Measurements from ENCODE around the gene LUC7L3. TPM values are rescaled to one million over a fixed set of nuclear protein-coding genes. Genes with fewer than 3 reads are reported as not detected.

LUC7L3 gene
- 117 and 209 TPM in 2 replicates for polyA plus RNA-seq (2011; rRNA removed)
- polyA plus RNA-seq (2012; cell fraction: cytosol; rRNA removed) = 49.5 and 58.7 TPM in 2 replicates
- polyA plus RNA-seq (2012; cell fraction: nucleus; rRNA removed) = 125 and 135 TPM in 2 replicates
- 165 to 211 TPM (median 207 TPM) in 3 replicates for polyA plus RNA-seq (2017; fragmentation: RNase III; extraction: RNeasy Plus Mini Kit Qiagen cat#74134 plus additional on column Dnase treatment)
- 15.6 and 16.2 TPM in 2 replicates for polyA minus RNA-seq (2011; rRNA and poly(A)+ RNA removed)

DNA sequence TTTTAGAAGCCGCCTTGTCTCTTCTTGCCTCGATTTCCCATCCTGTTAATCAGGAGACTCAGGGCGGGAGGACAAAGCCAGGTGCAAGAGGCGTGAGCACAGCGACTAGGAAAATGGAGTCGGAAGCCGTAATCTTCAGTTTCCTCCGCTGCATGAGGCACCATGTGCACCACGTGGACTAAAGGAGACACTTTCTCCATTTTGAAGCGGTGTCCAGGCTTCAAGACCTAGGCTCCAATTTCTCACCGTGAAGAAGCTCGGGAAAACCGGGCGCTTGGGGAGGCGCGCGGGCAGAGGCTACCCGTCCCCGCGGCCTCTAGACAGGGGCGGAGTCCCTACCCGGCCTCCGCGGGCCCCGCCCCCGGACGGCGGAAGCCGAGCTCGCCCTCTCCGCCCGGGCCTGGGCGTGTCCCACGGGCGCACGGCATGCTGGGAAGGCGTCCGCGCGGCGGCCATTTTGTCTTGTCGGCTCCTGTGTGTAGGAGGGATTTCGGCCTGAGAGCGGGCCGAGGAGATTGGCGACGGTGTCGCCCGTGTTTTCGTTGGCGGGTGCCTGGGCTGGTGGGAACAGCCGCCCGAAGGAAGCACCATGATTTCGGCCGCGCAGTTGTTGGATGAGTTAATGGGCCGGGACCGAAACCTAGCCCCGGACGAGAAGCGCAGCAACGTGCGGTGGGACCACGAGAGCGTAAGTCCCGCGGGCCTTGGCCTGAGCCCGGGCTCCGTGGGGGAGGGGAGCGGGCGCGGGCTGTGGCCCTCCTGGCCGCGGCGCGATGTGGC lies at the start of gene LUC7L3:
LUC7L3 (plus strand) TSS at position 460 of the 780 bp plus-strand sequence; CDS start at position 590, 130 bp downstream.
- no peak for FAIRE-seq
- POLR2A ChIA-PET = interaction anchor here (0.6 to 1.4 kb wide), 31 partner anchors 9 to 434 kb away, joined by 3 to 23 read pairs (median 4); partner anchors contain the start of genes ANKRD40, CACNA1G, NME1 and SPATA20
- TF ChIP-seq FOSL2 (IDR thresholded peaks at IDR 0.05) (no peak), FOSL2 (CRISPR knock-in tag; IDR thresholded peaks at IDR 0.05) (peak; percentile 17), CTCF (IDR thresholded peaks at IDR 0.05) (no peak), HOXB13 (CRISPR knock-in tag; IDR thresholded peaks at IDR 0.05; ENCODE audit: low read depth) (peak; percentile 98), FOXS1 (CRISPR knock-in tag; IDR thresholded peaks at IDR 0.05) (peak; percentile 84; the same call in 1 of the 2 replicates), ZFP36 (IDR thresholded peaks at IDR 0.05; ENCODE audit: borderline replicate concordance, partially characterized antibody) (no peak), HOXB5 (CRISPR knock-in tag; IDR thresholded peaks at IDR 0.05) (peak; percentile 93), PHF8 (IDR thresholded peaks at IDR 0.05; ENCODE audit: borderline replicate concordance, low read depth) (peak; percentile 96), SREBF2 (IDR thresholded peaks at IDR 0.05) (no peak), ESRRA (IDR thresholded peaks at IDR 0.05; ENCODE audit: borderline replicate concordance, low read length) (no peak), SMC3 (IDR thresholded peaks at IDR 0.05) (0 out of 3 replicates have a peak, but pooled peaks have one; percentile 23), BHLHE40 (IDR thresholded peaks at IDR 0.05; ENCODE audit: low read depth, low read length) (no peak), RCOR1 (IDR thresholded peaks at IDR 0.05; ENCODE audit: low read depth, low read length) (0 out of 2 replicates have a peak, but pooled peaks have one; percentile 49), GATA3 (IDR thresholded peaks at IDR 0.05; ENCODE audit: borderline replicate concordance) (peak; percentile 3; the same call in 1 of the 2 replicates), POLR2A (IDR thresholded peaks at IDR 0.05; ENCODE audit: low read length) (peak; percentile 80), MAFK (IDR thresholded peaks at IDR 0.05; ENCODE audit: partially characterized antibody) (peak; percentile 35), USF2 (IDR thresholded peaks at IDR 0.05) (peak; percentile 73), EP300 (IDR thresholded peaks at IDR 0.05) (no peak), ZSCAN20 (CRISPR knock-in tag; IDR thresholded peaks at IDR 0.05) (peak; percentile 32), RFX5 (IDR thresholded peaks at IDR 0.05) (peak; percentile 21; the same call in 1 of the 2 replicates), KDM5A (IDR thresholded peaks at IDR 0.05) (no peak), HOXA7 (CRISPR knock-in tag; IDR thresholded peaks at IDR 0.05) (peak; percentile 89; the same call in 1 of the 2 replicates), ZNF302 (CRISPR knock-in tag; IDR thresholded peaks at IDR 0.05) (peak; percentile 65; the same call in 1 of the 2 replicates), CHD2 (IDR thresholded peaks at IDR 0.05; ENCODE audit: low read length, partially characterized antibody) (peak; percentile 74), BCL3 (IDR thresholded peaks at IDR 0.05) (peak; percentile 95), MYC (IDR thresholded peaks at IDR 0.05; ENCODE audit: borderline replicate concordance, low read length) (peak; percentile 95)
- TF ChIP-seq, protein P1, sequence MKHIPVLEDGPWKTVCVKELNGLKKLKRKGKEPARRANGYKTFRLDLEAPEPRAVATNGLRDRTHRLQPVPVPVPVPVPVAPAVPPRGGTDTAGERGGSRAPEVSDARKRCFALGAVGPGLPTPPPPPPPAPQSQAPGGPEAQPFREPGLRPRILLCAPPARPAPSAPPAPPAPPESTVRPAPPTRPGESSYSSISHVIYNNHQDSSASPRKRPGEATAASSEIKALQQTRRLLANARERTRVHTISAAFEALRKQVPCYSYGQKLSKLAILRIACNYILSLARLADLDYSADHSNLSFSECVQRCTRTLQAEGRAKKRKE (CRISPR knock-in tag; IDR thresholded peaks at IDR 0.05; ENCODE audit: low read depth) = peak; percentile 97
- TF ChIP-seq, protein P2, sequence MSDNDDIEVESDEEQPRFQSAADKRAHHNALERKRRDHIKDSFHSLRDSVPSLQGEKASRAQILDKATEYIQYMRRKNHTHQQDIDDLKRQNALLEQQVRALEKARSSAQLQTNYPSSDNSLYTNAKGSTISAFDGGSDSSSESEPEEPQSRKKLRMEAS (IDR thresholded peaks at IDR 0.05) = peak; percentile 95
- TF ChIP-seq, protein P3, sequence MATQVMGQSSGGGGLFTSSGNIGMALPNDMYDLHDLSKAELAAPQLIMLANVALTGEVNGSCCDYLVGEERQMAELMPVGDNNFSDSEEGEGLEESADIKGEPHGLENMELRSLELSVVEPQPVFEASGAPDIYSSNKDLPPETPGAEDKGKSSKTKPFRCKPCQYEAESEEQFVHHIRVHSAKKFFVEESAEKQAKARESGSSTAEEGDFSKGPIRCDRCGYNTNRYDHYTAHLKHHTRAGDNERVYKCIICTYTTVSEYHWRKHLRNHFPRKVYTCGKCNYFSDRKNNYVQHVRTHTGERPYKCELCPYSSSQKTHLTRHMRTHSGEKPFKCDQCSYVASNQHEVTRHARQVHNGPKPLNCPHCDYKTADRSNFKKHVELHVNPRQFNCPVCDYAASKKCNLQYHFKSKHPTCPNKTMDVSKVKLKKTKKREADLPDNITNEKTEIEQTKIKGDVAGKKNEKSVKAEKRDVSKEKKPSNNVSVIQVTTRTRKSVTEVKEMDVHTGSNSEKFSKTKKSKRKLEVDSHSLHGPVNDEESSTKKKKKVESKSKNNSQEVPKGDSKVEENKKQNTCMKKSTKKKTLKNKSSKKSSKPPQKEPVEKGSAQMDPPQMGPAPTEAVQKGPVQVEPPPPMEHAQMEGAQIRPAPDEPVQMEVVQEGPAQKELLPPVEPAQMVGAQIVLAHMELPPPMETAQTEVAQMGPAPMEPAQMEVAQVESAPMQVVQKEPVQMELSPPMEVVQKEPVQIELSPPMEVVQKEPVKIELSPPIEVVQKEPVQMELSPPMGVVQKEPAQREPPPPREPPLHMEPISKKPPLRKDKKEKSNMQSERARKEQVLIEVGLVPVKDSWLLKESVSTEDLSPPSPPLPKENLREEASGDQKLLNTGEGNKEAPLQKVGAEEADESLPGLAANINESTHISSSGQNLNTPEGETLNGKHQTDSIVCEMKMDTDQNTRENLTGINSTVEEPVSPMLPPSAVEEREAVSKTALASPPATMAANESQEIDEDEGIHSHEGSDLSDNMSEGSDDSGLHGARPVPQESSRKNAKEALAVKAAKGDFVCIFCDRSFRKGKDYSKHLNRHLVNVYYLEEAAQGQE (IDR thresholded peaks at IDR 0.05) = peak; percentile 59

More for the DNA sequence above, at the start of gene LUC7L3:
- peak within 1 kb of the TSS; percentile 95 for H3K4me2 ChIP-seq
- no peaks in the 10 kb centered on the region for H3K9me3 ChIP-seq
- CTCF ChIA-PET = interaction anchor here (0.6 to 1.0 kb wide), 3 partner anchors 24 to 243 kb away, joined by 3 to 4 read pairs (median 3); partner anchors contain the start of gene RSAD1
- ATAC-seq (peak; percentile 92 to 95), DNase-seq (ENCODE audit: low read depth in 1 of 2, low spot score in 1 of 2) (peak; percentile 95 to 98)
- peaks cover 33% of the 10 kb centered on the region for H3K4me1 ChIP-seq
- WGBS (ENCODE audit: missing lambda C conversion rate) = 3% methylated on average over 44 of the region's 76 CpGs
- H3K27ac ChIP-seq = peak within 1 kb of the TSS; percentile 85 to 95
- H3K4me3 ChIP-seq = peak within 1 kb of the TSS; percentile 66
